Large intestine (tissue), 3 donors: ENCODE results near the gene NAPA. TPM values are rescaled to one million over a fixed set of nuclear protein-coding genes. Genes with fewer than 3 reads are reported as not detected.

Source experiments
- DNase-seq, 2 donors: peaks; one replicate each; pipeline versions ENCODE4 v3.0.0 to v3.0.0-alpha.2; 2013
- H3K27ac ChIP-seq: one replicate; pipeline ENCODE4 v1.5.1; 2013; ENCODE audit warnings: low read length
- H3K27me3 ChIP-seq: 2 replicates; pipeline ENCODE4 v1.6.1; 2013; ENCODE audit warnings: low read length; ENCODE audit not compliant: control insufficient read depth, insufficient read depth
- H3K36me3 ChIP-seq: 2 replicates; pipeline ENCODE4 v1.6.1; 2013; ENCODE audit warnings: low read length; ENCODE audit not compliant: control insufficient read depth, insufficient read depth
- H3K4me1 ChIP-seq: one replicate; pipeline ENCODE4 v1.6.1; 2013; ENCODE audit warnings: low read length; ENCODE audit not compliant: control insufficient read depth, insufficient read depth
- H3K4me3 ChIP-seq: one replicate; pipeline ENCODE4 v1.5.1; 2013; ENCODE audit warnings: low read length
- H3K9me3 ChIP-seq: one replicate; pipeline ENCODE4 v1.6.1; 2013; ENCODE audit warnings: mild to moderate bottlenecking, low read depth, low read length, moderate library complexity; ENCODE audit not compliant: control insufficient read depth
- WGBS: methylation state at CpG from one replicate; pipeline ENCODE4 v1.1.5; 2013; ENCODE audit warnings: low lambda C conversion rate; ENCODE audit not compliant: insufficient coverage; 5-methylcytosine and 5-hydroxymethylcytosine counted together
- polyA plus RNA-seq: library from polyadenylated mRNA; unstranded; fragments of 120-200 nt; gene quantifications from one replicate; pipeline ENCODE4 v1.2.1, GENCODE V29; 2013

The NAPA gene
- polyA plus RNA-seq, 1 donor, result 87.9 TPM

DNA sequence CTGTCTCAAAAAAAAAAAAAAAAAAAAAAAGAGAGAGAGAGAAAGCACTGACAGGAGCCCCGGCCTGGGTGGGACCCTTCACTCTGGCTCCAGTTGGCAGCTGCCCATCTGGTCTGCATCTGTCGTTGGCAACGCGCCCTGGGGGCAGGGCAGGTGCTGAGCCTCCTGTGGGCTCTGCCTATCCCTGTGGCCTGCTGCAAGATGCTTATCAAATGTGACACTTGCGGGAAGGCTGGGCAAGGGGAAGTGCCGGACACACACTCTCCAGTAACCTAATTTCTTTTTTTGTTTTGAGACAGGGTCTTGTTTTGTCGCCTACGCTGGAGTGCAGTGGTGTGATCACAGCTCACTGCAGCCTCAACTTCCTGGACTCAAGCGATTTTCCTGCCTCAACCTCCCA, 20.1 kb downstream of the NAPA start:
- peaks cover 88% of the 10 kb centered on the region for H3K36me3 ChIP-seq

DNA sequence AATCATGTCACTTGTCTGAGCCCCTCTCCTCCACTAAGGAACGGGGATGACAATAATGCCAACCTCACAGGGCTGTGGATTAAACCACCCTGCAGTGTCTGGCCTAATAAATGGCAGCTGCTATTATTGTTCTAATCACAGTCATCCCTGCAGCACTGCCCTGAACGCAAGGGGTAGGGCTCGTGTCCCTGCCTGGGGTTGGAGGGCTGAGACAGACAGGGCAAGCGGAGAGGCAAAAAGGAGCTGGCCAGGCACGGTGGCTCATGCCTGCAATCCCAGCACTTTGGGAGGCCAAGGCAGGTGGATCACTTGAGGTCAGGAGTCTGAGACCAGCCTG, 20.7 kb downstream of the NAPA start:
- no peaks in the 10 kb centered on the region for H3K9me3 ChIP-seq
- no peak overlapping the region for H3K4me3 ChIP-seq
- no CpG with 5 or more reads among the region's 5 CpGs for WGBS
- peaks cover 88% of the 10 kb centered on the region for H3K36me3 ChIP-seq
- DNase-seq, result no peak
- no peak overlapping the region for H3K27ac ChIP-seq
- no peaks in the 10 kb centered on the region for H3K27me3 ChIP-seq
- H3K4me1 ChIP-seq, result no peaks in the 10 kb centered on the region

More for the DNA sequence above, 20.1 kb downstream of the NAPA start:
- no peaks in the 10 kb centered on the region for H3K4me1 ChIP-seq
- no peak overlapping the region for H3K4me3 ChIP-seq
- WGBS, result no CpG with 5 or more reads among the region's 9 CpGs
- DNase-seq, result no peak
- no peaks in the 10 kb centered on the region for H3K9me3 ChIP-seq
- no peak overlapping the region for H3K27ac ChIP-seq
- H3K27me3 ChIP-seq, result no peaks in the 10 kb centered on the region

DNA sequence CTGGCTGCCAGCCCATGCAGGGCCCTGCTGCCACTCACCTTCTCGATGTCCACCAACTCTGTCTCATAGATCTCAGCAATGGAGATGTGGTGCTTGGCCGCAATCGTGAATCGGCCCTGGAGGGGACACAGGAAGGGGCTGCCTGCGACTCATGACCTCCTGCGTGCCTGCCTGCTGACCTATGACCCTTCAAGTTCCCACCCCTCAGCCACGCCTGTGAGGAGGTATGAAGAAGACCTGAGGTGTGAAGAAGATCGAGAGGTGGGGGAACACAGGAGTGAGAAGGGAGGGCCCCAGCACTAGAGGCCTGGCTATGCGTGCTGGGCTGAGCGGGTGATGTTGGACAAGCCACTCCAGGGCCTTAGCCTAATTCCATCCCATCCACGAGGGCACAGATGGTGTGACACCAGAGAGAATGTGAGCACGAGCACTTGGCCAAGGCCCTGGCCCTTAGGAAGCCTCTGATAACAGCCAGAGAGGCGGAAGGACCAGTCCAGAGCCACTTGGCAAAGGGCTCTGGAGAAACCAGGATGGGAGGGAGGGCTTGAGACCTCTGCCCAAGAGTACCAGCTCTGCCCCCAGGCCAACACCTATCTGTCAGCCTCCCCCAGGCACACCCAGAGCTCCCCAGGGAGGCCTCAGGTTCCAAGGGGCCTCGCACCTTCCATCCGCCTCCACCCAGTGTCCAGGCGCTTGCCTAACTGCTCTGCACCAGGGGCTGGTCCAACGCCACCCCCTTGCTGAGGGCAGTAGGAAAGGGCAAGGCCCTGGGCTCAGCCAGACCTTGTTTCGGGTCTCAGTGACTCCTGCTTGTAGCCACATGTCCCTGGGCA, 21.3 kb downstream of the NAPA start:
- Histone ChIP-seq H3K4me3 (no peak overlapping the region), H3K9me3 (no peaks in the 10 kb centered on the region), H3K27ac (no peak overlapping the region), H3K36me3 (peaks cover 86% of the 10 kb centered on the region), H3K4me1 (no peaks in the 10 kb centered on the region), H3K27me3 (no peaks in the 10 kb centered on the region)
- 50% methylated on average over 1 of the region's 18 CpGs for whole genome bisulfite sequencing
- no peak for DNase-seq

DNA sequence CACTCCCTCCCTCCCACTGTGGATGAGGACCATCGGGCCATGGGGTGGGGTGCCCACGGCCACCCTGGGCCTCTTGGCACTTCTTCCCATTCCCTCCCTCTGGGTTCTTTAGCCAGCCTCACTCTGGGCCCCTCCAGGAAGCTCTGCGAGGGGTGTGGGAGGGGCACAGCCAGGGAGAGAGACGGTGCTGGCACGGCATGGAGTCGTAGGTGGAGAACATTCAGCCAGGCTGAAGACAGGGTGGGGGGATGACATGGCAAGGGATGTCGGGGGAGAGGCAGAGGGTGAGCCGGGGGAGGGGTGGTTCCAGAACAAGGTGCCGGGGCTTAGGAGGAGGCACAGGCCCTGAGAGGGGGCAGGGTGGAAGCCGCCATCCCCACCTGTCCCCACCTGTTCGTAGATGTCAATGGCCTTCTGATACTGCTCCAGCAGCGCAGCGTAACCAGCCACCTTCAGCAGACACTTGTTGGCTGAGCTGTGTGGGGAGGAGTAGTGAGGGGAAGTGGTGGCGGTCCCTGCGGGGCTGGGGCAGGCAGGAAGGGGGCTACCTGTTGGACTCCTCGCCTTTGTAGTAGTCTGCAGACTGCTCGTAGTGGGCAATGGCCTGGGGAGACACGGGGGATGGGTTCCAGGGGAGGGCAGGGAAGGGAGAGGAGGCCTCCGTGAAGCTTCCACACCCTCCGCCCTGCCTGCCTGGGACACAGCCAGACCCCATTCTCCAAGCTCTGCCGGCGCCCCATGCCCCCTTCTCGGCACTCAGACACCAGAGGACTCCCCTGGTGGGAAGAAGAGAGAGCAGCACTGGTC, 22.1 kb downstream of the NAPA start:
- Histone ChIP-seq H3K27ac (no peak overlapping the region), H3K4me3 (no peak overlapping the region), H3K27me3 (no peaks in the 10 kb centered on the region), H3K4me1 (no peaks in the 10 kb centered on the region), H3K36me3 (peaks cover 84% of the 10 kb centered on the region), H3K9me3 (no peaks in the 10 kb centered on the region)
- WGBS, result no CpG with 5 or more reads among the region's 23 CpGs
- DNase-seq, result no peak

DNA sequence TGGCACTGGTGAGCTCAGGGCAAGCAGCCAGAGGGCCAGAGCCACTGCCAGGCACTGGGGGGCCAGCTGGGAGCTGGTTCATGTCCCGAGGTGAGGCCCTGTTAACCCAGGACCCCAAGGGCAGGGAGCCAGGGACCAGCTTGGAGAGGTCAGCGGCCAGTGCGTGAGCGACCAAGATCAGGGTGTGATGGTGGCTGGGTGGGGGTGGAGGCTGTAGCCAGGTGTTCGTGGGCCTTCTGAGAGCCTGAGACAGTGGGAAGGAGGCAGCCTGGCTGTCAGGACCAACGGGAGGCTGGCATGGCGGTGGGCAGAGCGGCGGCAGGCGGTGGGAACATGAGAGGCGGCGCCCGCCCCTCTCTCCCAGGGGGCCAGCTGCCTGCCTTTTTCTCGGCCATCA, 22.7 kb downstream of the NAPA start:
- H3K4me3 ChIP-seq, result no peak overlapping the region
- H3K27me3 ChIP-seq, result no peaks in the 10 kb centered on the region
- H3K36me3 ChIP-seq, result peaks cover 84% of the 10 kb centered on the region
- no peak for DNase-seq
- H3K27ac ChIP-seq, result no peak overlapping the region
- no peaks in the 10 kb centered on the region for H3K4me1 ChIP-seq
- no peaks in the 10 kb centered on the region for H3K9me3 ChIP-seq
- 100% methylated on average over 3 of the region's 14 CpGs for WGBS

DNA sequence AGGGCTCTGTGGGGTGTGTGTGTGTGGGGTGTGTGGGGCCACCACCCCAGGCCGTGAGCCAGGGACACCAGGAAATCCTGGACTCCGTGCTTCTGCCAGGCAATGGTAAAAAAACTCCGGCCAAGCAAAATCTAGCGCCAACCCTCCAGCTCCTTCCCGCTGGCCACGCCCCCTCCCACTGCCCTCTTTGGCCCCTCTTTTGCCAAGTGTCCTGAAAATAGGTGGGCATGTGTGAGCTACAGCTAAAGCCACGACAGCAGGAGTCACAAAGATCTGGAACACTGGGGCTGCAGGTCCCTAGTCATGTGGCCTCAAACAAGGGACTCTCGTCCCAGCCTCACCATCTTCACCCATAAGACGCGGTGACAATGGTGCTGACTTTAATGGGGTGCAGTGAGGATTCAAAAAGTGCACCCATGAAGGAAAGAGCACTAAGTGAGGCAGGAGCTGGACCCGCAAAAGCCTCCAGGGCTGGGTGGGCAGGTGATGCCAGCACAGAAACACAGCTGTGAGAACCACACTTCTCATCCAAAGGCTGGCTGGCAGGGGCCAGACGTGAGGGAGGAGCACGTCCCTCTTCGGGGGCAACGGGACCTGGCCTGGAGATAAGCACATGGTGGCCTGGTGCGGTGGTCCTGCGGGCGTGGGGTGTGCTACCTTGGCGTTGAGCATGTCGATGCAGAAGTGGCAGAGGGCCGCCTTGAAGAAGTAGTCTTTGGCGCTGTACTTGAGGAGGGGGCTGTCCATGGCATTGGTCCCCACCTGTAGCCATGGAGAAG, 23.3 kb downstream of the NAPA start:
- WGBS, result no CpG with 5 or more reads among the region's 22 CpGs

DNA sequence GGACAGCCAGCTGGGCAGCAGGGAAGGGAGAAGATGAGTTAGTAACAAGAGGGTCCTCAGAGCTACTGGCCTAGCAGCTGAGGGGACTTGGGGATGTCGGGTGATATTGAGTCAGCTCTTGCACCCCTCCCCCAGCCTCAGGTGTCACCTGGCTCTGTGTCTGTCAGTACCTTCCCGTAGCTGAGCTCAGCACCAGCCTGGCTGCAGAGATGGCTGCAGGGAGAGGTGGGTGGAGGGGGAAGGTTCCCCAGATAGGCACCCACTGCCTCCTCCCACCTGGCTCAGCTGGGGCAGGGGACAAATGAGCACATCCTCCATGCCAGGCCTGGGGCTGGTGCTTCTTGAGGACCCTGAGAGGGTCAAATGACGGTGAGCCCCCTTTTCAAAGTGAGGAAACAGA, 24.0 kb downstream of the NAPA start:
- WGBS, result no CpG with 5 or more reads among the region's 3 CpGs
- Histone ChIP-seq H3K27me3 (no peaks in the 10 kb centered on the region), H3K4me1 (no peaks in the 10 kb centered on the region), H3K9me3 (no peaks in the 10 kb centered on the region), H3K4me3 (no peak overlapping the region), H3K27ac (no peak overlapping the region), H3K36me3 (peaks cover 71% of the 10 kb centered on the region)
- no peak for DNase-seq

More for the DNA sequence above, 23.3 kb downstream of the NAPA start:
- Histone ChIP-seq H3K4me3 (no peak overlapping the region), H3K27ac (no peak overlapping the region), H3K36me3 (peaks cover 78% of the 10 kb centered on the region), H3K9me3 (no peaks in the 10 kb centered on the region), H3K27me3 (no peaks in the 10 kb centered on the region), H3K4me1 (no peaks in the 10 kb centered on the region)
- DNase-seq, result no peak

DNA sequence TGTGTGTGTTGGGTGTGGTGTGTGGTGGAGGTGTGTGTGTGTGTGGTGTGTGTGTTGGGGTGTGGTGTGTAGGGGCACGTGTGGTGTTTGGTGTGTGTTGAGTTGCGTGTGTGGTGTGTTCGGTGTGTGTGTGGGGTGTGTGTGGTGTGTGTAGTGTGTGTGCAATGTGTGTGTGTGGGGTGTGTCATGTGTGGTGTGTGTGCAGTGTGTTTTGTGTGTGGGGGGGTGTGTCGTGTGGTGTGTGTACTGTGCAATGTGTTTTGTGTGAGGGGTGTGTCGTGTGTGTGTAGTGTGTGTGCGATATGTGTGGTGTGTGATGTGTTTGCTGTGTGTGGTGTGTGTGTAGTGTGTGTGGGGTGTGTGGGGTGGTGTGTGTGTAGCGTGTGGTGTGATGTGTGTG, 24.8 kb downstream of the NAPA start:
- Histone ChIP-seq H3K27ac (no peak overlapping the region), H3K27me3 (no peaks in the 10 kb centered on the region), H3K9me3 (no peaks in the 10 kb centered on the region), H3K4me1 (no peaks in the 10 kb centered on the region), H3K4me3 (no peak overlapping the region), H3K36me3 (peaks cover 65% of the 10 kb centered on the region)
- WGBS, result no CpG with 5 or more reads among the region's 7 CpGs
- no peak for DNase-seq

DNA sequence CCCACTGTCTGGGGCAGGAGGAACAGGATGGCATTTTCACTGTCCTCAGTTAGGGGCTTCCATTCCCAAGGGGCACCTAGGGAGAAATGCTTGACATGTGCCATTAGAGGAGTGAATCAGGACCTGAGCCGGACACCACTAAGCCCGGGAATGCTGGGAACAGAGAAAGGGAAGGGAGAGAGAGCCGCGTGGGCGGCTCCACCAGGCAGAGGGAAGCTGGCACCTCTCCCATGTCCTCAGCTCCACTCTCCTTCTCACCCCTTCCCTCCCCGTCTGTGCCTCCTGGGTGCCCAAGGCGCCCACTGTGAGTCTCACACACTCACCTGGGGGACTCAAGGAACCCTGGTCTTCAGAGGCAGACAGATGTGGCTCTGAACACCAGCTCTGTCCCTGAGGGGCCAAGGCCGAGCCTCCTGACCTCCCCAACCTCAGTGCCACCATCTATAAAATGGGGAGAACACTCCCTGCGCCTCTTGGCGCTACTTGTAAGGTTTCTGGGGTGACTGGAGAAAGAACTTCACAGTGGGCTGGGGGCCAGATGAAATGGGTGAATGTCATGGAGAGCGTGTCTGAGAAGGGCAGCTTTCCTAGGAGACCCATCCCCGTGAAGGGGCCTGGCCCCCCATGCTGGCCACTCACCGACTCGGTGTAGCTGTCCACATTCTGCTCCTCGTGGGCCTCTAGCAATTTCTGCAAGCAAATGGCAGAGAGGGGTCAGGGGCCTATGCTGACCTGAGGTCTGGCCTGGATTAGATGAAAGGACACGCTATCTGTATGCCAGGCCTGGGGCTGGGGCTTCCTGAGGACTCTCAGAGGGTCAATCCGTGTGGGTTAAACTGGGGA, 25.6 kb downstream of the NAPA start:
- Histone ChIP-seq H3K4me1 (no peaks in the 10 kb centered on the region), H3K9me3 (no peaks in the 10 kb centered on the region), H3K4me3 (no peak overlapping the region), H3K27me3 (no peaks in the 10 kb centered on the region), H3K27ac (no peak overlapping the region), H3K36me3 (peaks cover 61% of the 10 kb centered on the region)
- 60% methylated on average over 1 of the region's 17 CpGs for WGBS
- DNase-seq, result no peak
